ENCODE data around the gene TEX14.

Gene TEX14

DNA sequence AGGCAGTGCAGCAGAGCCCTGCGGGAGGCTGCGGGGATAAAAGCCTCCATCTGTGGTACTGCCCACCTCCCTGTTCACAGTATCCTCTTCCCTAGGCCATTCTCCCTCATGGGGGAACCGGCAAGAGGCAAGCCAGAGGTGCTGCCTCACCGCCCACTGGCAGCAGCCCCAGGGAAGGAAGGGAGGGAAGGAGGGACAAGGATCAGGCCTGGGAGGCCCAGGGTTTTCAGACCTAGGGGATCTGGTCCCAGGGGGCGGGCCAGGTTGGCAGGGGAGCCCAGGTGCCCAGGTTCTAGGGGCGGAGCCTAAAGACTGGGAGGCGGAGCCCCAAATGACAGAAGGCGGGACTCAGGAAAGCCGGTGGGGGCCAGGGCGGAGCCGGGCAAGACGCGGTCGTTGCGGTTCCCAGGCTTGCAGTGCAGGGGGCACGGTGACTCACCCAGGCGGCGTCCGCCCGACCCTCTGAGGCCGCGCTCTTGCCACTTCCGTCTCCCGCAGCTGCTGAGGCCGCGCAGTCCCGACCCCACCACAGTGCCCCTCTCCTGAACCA lies 174.4 kb downstream of the TEX14 start:
- DNase-seq = no peak

DNA sequence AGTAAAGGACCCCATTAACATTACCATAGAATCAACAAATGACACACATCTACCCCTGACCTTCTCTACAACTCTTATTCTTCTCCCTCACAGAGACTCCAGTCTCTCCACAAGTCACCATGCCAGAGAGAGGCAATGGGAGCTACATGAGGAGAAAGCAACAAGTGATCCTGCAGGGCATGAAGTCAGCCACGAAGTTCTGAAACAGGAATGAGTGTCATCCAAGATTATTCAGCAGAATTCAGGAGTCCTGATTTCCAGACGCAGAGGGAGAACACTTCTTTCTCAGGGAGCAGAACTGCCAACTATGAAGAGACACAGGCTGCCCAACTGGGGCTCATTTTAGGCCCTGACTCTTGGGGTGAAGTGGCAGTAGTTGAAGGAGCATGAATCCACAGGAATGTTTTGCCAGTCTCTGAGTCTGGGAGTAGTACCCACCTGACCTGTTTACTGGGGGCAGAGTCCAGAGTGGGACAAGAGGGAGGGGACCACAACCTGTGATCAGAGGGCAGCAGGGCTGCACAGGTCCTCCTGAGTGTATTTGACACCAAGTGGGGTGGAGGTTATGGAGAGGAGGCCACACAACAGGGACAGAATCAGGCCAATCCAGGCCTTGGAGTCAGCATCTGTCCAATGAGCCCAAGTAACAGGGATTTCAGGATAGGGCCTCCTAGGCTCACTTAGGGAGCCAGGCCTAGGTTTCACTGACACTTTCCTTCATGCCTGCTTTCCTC lies 175.0 kb downstream of the TEX14 start:
- DNase-seq = no peak

DNA sequence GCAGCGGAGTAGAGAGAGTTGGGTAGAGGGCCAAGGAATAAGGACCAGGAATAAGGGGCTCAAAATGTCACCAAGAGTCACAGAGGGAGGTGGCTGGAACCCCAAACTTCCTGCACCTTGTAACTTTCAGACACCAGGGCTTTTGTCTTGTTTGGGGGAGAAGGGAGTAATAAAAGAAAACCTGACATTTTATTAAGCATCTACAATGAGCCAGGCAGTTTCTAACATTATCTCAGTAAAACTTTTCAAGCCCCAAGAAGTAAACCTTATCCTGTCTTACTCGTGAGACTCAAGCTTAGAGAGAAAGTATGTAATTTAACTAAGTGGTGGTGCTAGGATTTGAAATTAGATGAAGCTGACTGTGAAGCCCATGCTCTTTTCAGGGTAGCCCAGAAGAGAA lies 176.6 kb downstream of the TEX14 start:
- DNase-seq = no peak

DNA sequence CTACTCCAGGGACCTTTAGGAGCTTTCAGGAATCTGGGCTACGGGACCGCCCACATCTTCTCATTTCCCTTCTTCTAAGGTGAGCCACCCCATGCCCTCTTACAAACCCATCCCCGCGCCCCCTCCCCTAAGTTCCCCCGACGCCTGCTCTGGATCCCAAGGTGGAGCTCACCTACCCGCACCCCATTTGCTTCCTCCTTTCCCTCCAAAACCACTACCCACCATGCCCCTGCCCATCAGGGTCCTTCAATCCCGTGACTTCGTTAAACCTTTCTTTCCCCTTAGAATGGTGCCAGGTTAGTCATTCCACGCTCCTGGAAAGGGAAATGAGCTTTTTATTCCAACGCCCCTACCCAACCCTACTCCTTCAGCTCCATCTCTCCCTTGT lies 177.1 kb downstream of the TEX14 start:
- no peak for DNase-seq

DNA sequence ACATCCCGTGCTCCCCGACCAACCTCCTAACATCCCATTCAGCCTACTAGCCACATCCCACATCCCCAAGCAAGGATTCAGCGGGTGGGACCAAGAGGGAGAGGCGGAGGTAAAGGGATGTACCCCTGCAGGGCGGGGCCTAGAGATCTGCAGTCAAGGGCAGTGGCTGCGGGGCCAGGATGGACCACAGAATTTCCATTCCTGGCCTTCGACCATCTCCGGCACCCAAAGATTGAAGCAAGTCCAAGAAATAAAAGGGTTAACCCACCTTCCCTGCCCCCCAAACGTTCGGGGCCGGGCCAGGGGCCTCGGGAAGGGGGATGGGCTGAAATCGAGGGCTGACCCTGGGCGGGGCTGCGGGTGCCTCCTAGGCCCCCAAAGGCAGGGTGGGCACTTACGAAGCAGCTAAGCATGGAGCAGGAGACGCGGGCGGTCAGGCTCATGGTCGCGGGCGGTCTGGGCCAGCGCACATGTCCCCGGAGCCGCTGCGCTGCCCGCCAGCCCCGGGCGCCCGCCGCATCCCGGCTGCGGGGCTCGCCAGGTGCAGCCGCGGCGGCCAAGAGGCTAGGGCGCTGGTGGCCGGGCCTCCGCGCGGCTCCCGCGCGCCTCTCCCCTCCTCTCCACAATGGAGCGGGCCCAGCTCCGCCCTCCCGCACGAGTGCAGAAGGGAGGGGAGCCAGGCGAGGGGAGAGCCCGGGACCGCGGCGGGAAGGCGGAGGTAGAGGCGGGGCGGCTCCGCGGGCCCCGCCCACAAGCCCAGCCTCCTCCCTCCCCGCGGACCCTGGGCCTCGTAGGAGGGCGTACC lies 177.7 kb downstream of the TEX14 start, which contains the start of gene MTMR4:
Gene MTMR4, minus strand, starts transcription at position 674 of the 805 bp plus-strand sequence. Its CDS starts 231 bp downstream, at position 443.
- peak; percentile 78 to 82 for DNase-seq

DNA sequence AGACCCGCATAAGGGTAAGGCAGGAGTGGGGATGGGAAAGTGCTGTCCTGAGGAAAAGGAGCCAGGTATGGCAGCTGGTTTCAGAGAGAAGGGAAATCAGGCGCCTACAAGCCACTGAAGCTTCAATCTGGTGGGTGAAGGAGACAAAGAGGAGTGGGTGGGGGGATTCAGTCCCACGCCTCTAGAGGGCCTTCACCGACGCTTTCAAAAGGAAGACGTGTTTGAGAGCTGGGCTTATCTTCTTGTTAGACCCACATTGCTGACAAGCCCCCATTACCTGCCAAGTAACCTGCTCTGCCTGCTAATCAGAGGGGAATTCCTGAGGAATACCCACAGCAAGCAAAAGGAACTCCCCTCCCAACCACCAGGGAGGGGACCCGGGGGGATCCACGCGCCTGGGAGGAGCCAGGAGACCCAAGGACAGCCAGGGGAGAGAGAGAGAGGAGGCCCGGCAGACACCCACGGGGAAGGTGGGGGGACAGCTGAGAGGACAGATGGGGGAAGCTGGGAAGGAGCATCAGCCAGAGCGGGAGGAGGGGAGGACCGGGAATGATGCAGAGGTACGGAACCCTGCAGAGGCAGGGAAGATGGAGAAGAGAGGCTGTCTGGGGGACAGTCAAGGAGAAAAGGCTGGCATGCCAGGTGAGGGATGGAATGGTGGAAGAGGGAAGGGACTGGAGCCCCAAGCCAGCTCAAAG lies 178.4 kb downstream of the TEX14 start:
- peak; percentile 18 to 34 for DNase-seq

DNA sequence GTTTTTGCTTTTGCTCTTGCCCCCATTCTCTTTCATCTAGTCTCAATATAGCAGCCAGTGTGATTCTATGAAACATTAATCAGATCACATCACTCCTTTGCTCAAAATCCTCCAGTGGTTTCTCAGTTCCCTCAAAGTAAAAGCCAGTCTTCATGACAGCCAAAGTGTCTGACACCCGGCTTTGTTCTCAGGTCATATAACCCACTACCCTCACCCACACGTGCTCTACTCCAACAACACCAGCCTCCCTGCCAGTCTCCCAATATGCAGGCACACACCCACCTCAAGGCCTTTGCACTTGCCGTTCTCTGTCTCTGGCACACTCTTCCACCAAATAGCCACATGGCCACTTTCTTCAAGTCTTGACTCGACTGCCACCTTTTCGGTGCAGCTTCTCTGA lies 181.8 kb downstream of the TEX14 start:
- no peak for DNase-seq

DNA sequence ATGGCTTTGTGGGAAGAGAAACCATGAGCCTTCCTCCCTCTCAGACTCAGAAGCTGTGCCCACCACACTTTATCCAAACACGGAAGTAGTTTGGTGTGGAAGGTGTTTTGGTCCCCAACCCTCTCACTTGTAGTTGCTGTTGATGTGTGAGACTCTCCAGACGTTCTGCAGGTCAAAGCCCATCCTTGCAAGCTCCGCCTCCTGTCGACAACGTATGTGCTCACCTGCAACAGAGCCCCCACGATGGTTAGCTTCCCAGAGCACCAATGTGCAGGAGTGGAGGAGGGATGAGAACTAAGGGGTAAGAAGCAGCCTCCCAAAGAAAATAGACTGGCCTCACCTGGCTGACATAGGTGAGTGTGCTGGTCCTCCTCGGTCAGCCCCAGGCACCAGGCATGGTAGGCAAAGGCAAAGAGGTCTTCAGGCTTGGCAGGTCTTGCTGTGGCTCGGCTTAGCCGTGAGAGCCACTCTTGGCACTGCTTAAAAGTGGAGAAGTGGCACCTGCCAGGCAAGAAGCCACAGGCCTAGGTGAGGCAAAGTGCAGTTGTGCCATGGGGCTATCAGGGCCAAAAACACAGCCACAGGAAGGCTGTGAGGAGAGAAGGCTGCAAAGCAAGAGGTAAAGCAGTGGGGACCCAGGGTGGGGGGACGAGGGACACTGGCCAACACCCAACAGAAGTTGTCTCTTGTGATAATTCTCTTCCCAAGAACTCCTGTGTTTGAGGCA lies 183.3 kb downstream of the TEX14 start:
- no peak for DNase-seq

DNA sequence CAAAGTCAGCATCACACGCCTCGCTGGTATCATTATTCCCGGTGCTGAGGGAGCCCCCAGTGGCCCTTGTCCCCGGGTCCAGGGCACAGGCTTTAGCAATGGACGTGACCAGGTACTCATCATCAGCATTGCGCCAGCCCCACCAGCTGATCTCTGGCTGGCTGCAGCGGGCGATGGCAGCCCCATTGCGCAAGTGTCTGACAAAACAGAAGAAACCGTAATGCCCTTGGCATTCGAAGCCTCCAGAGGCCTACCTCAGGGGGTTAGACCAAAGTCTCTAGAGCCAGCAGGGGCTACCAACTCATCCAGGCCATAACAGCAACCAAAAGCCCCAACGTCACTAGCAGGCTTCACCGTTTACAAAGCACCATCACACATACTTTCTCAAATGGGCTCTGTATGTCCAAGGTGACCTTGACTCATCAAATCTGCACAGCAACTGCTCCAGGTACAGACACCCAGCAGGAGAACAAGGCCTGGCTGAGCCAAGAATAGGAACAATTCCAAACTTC lies 184.7 kb downstream of the TEX14 start:
- DNase-seq = peak in 1 of 2 donors; percentile 36

Data from CD4-positive, alpha-beta T cell treated with Interleukin-1 beta for 1 hour (primary cell).